ENCODE results near the gene RUSF1. TPM values are rescaled to one million over a fixed set of nuclear protein-coding genes. Genes with fewer than 3 reads are reported as not detected.
A peak's percentile ranks its signal among the peaks of the same experiment; 100 is the strongest.
"Not testable (repeated sequence)": the region's sequence is repeated elsewhere in the genome, so short reads cannot be mapped to it uniquely, and the experiment has no call there.

RUSF1 gene
- total RNA-seq, result 17.4 and 23.6 TPM in 2 replicates

GRCh38 chr16:31507929-31508705, at the start of gene RUSF1:
TSS of gene RUSF1 (minus strand) at chr16:31508391. CDS start at chr16:31508373, 18 bp downstream.
- DNase-seq (ENCODE audit: low read depth in 2 of 2), result peak; percentile 91 to 93

GRCh38 chr16:31542763-31543162, 34.6 kb upstream of the RUSF1 start:
- no peak for DNase-seq (ENCODE audit: low read depth in 2 of 2)

- DNase-seq (ENCODE audit: low read depth in 2 of 2), result not testable (repeated sequence)
These were observed 31.6 kb upstream of the RUSF1 start for GRCh38 chr16:31539762-31540161.

GRCh38 chr16:31538243-31538598, 30.0 kb upstream of the RUSF1 start:
- DNase-seq (ENCODE audit: low read depth in 2 of 2), result not testable (repeated sequence)

- DNase-seq (ENCODE audit: low read depth in 2 of 2), result no peak
These were observed 29.4 kb upstream of the RUSF1 start for GRCh38 chr16:31537362-31538242.

GRCh38 chr16:31536804-31537361, 28.7 kb upstream of the RUSF1 start:
- no peak for DNase-seq (ENCODE audit: low read depth in 2 of 2)

GRCh38 chr16:31535737-31536136, 27.5 kb upstream of the RUSF1 start:
- DNase-seq (ENCODE audit: low read depth in 2 of 2), result peak in 1 of 2 donors; percentile 3

GRCh38 chr16:31532896-31533295, 24.7 kb upstream of the RUSF1 start:
- no peak for DNase-seq (ENCODE audit: low read depth in 2 of 2)

- DNase-seq (ENCODE audit: low read depth in 2 of 2), result no peak
These were observed 23.9 kb upstream of the RUSF1 start for GRCh38 chr16:31532120-31532519.

- no peak for DNase-seq (ENCODE audit: low read depth in 2 of 2)
These were observed 22.9 kb upstream of the RUSF1 start for GRCh38 chr16:31531096-31531495.

- no peak for DNase-seq (ENCODE audit: low read depth in 2 of 2)
These were observed 22.2 kb upstream of the RUSF1 start for GRCh38 chr16:31530405-31530804.

- DNase-seq (ENCODE audit: low read depth in 2 of 2), result no peak
These were observed 21.7 kb upstream of the RUSF1 start for GRCh38 chr16:31529937-31530312.

- DNase-seq (ENCODE audit: low read depth in 2 of 2), result no peak
These were observed 21.1 kb upstream of the RUSF1 start for GRCh38 chr16:31529108-31529936.

GRCh38 chr16:31528523-31529107, 20.4 kb upstream of the RUSF1 start:
- DNase-seq (ENCODE audit: low read depth in 2 of 2), result no peak

GRCh38 chr16:31527734-31528274, 19.6 kb upstream of the RUSF1 start, which contains the start of gene AHSP:
TSS of gene AHSP (plus strand) at chr16:31527900. CDS start at chr16:31528140, 240 bp downstream.
- no peak for DNase-seq (ENCODE audit: low read depth in 2 of 2)

GRCh38 chr16:31525113-31525512, 16.9 kb upstream of the RUSF1 start:
- DNase-seq (ENCODE audit: low read depth in 2 of 2), result no peak

GRCh38 chr16:31523768-31524167, 15.6 kb upstream of the RUSF1 start:
- DNase-seq (ENCODE audit: low read depth in 2 of 2), result not testable (repeated sequence)

GRCh38 chr16:31522071-31522470, 13.9 kb upstream of the RUSF1 start:
- DNase-seq (ENCODE audit: low read depth in 2 of 2), result no peak

GRCh38 chr16:31521368-31521767, 13.2 kb upstream of the RUSF1 start:
- DNase-seq (ENCODE audit: low read depth in 2 of 2), result no peak

GRCh38 chr16:31519759-31520431, 11.7 kb upstream of the RUSF1 start:
- no peak for DNase-seq (ENCODE audit: low read depth in 2 of 2)
